Upper lobe of left lung (tissue), 6 donors: ENCODE measurements around the gene CHD9. TPM values are rescaled to one million over a fixed set of nuclear protein-coding genes. Genes with fewer than 3 reads are reported as not detected.

Experiments used
- ATAC-seq, 2 donors: fragments of 200-7000 bp; cut with Tn5 transposase; one replicate each; pipeline ENCODE4 v1.9.1; 2022; ENCODE audit warnings: mild to moderate bottlenecking in 2 of 2, moderate library complexity in 2 of 2; ENCODE audit not compliant: low FRiP score in 2 of 2
- DNase-seq, 2 donors: peaks; one replicate each; pipeline ENCODE4 v3.0.0-alpha.2; 2019 to 2020
- H3K27ac ChIP-seq, 4 donors: fragments of 200-600 bp; sonication (generic); one replicate each; pipeline ENCODE4 v1.5.1; 2016 to 2019
- H3K27me3 ChIP-seq, 4 donors: fragments of 200-600 bp; sonication (generic); one replicate each; pipeline ENCODE4 v1.5.1; 2017 to 2019
- H3K36me3 ChIP-seq, 4 donors: fragments of 200-600 bp; sonication (generic); one replicate each; pipeline ENCODE4 v1.5.1; 2016 to 2019
- H3K4me1 ChIP-seq, 4 donors: fragments of 200-600 bp; sonication (generic); one replicate each; pipeline ENCODE4 v1.5.1; 2018 to 2019
- H3K4me3 ChIP-seq, 4 donors: fragments of 200-600 bp; sonication (generic); one replicate each; pipeline ENCODE4 v1.5.1; 2017 to 2019; ENCODE audit warnings: mild to moderate bottlenecking in 2 of 4, moderate library complexity in 1 of 4
- H3K9me3 ChIP-seq, 4 donors: fragments of 200-600 bp; sonication (generic); one replicate each; pipeline ENCODE4 v1.5.1; 2018 to 2019
- EP300 ChIP-seq, 4 donors: sonication (generic); formaldehyde crosslinking; IDR thresholded peaks; one replicate each; pipeline ENCODE4 v1.5.1; 2017; ENCODE audit warnings: antibody characterized with exemption in 4 of 4, control low read depth in 2 of 4
- POLR2A ChIP-seq, 4 donors: fragments of 450-650 bp; IDR thresholded peaks; one replicate each; pipeline ENCODE4 v1.5.1; 2016 to 2017; ENCODE audit warnings: antibody characterized with exemption in 4 of 4, mild to moderate bottlenecking in 2 of 4
- POLR2AphosphoS5 ChIP-seq, 2 donors: sonication (generic); formaldehyde crosslinking; IDR thresholded peaks; one replicate each; pipeline ENCODE4 v1.5.1; 2017; ENCODE audit warnings: antibody characterized with exemption in 2 of 2
- WGBS, 2 donors: methylation state at CpG; one replicate each; pipeline ENCODE4 v1.1.5; 2017 to 2018; 5-methylcytosine and 5-hydroxymethylcytosine counted together
- total RNA-seq, 6 donors: library from RNA; depleted of rRNA in 4 of 6; stranded (reverse); fragments of >200 nt in 4 of 6; gene quantifications; one replicate each; pipeline versions ENCODE4 v1.1.0 to v1.2.1, GENCODE V29; 2016 to 2021
- TF ChIP-seq, protein P1 (sequence below), 6 experiments: fragments of 450-650 bp in 4 of 6; fragments of 200-600 bp in 2 of 6; sonication (generic) in 2 of 6; IDR thresholded peaks; one replicate each; pipeline ENCODE4 v1.5.1; 2016 to 2019; ENCODE audit warnings: antibody characterized with exemption in 6 of 6
- donor health status: DM: no; HTN: no; CAD: no; lungs with moderate emphysema.
- donor health status: DM: no; HTN: yes; CAD: no; lungs with severe emphysema.

The CHD9 gene
- total RNA-seq, 6 donors from 2014 or later: 55.6 to 98.8 (median 68.3) TPM

DNA sequence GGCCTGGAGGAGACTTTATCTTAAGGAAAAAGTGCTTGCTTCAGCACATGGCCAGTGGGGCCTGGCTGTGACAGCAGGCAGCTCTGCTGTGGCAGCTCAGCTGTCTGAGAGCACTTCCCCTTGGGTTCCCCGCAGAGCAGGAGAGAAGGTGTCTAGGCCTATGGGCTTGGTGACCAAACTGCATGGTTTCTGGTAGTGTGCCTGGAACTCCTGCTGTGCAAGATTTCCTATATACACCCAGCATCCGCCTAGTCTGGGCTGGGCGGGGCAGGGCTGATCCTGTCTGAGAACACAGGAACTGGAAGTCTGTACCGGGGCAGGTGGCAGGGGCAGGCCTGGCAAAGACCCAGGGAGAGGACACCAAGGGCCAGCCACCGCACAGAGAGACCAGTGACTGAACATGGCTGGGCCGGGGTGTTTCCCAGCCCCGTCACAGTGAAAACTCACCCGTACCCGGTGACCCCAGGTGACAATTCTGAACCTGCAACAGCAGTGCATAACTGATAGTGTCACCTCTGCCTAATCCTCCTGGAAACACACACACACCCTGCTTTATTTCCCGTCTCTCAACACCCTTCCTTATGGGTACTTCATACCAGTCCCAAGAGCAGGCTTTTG, 39.3 kb downstream of the CHD9 start:
- Histone ChIP-seq H3K9me3 (no peaks in the 10 kb centered on the region), H3K27ac (peak overlapping the region; percentile 82 to 94 (median 87)), H3K4me3 (peak overlapping the region in 1 of 4 donors; percentile 10), H3K27me3 (no peaks in the 10 kb centered on the region), H3K4me1 (peaks cover 72 to 91% (median 81%) of the 10 kb centered on the region in 4 donors), H3K36me3 (no peaks in the 10 kb centered on the region)
- TF ChIP-seq POLR2AphosphoS5 (IDR thresholded peaks at IDR 0.05) (peak; percentile 82 to 83), POLR2A (IDR thresholded peaks at IDR 0.05) (no peak), EP300 (IDR thresholded peaks at IDR 0.05) (peak in 1 of 4 donors; percentile 43)
- TF ChIP-seq, protein P1, sequence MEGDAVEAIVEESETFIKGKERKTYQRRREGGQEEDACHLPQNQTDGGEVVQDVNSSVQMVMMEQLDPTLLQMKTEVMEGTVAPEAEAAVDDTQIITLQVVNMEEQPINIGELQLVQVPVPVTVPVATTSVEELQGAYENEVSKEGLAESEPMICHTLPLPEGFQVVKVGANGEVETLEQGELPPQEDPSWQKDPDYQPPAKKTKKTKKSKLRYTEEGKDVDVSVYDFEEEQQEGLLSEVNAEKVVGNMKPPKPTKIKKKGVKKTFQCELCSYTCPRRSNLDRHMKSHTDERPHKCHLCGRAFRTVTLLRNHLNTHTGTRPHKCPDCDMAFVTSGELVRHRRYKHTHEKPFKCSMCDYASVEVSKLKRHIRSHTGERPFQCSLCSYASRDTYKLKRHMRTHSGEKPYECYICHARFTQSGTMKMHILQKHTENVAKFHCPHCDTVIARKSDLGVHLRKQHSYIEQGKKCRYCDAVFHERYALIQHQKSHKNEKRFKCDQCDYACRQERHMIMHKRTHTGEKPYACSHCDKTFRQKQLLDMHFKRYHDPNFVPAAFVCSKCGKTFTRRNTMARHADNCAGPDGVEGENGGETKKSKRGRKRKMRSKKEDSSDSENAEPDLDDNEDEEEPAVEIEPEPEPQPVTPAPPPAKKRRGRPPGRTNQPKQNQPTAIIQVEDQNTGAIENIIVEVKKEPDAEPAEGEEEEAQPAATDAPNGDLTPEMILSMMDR (IDR thresholded peaks at IDR 0.05): no peak
- ATAC-seq (peak in 1 of 2 donors; percentile 75), DNase-seq (peak; percentile 57 to 90)
- 19 to 33% methylated on average over 7 to 10 of the region's 10 CpGs for WGBS, 2 donors

DNA sequence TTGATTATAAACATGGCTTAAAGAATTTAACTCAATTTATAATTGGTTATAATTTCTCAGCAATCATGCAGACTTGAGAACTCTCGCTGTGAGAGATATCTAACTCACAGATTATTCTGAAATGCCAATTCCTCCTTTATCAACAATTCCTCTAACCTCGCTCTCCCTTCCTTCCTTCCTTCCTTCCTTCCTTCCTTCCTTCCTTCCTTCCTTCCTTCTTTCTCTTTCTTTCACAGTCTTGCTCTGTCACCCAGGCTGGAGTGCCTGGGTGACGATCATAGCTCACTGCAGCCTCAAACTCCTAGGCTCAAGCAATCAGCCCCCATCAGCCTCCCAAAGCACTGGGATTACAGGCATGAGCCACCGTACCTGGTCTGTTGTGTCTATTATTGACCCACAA, 42.4 kb downstream of the CHD9 start:
- H3K36me3 ChIP-seq: no peaks in the 10 kb centered on the region
- no peak for TF ChIP-seq EP300 (IDR thresholded peaks at IDR 0.05)
- TF ChIP-seq, protein P1 (IDR thresholded peaks at IDR 0.05): no peak
- TF ChIP-seq POLR2A (IDR thresholded peaks at IDR 0.05): no peak
- no peak for TF ChIP-seq POLR2AphosphoS5 (IDR thresholded peaks at IDR 0.05)
- 70 to 72% methylated on average over 4 of the region's 4 CpGs for WGBS, 2 donors
- H3K27ac ChIP-seq: peak overlapping the region; percentile 29 to 94 (median 91)
- H3K9me3 ChIP-seq: no peaks in the 10 kb centered on the region
- H3K4me1 ChIP-seq: peaks cover 66 to 91% (median 74%) of the 10 kb centered on the region in 4 donors
- no peak for ATAC-seq
- DNase-seq: no peak
- H3K27me3 ChIP-seq: no peaks in the 10 kb centered on the region
- no peak overlapping the region for H3K4me3 ChIP-seq

DNA sequence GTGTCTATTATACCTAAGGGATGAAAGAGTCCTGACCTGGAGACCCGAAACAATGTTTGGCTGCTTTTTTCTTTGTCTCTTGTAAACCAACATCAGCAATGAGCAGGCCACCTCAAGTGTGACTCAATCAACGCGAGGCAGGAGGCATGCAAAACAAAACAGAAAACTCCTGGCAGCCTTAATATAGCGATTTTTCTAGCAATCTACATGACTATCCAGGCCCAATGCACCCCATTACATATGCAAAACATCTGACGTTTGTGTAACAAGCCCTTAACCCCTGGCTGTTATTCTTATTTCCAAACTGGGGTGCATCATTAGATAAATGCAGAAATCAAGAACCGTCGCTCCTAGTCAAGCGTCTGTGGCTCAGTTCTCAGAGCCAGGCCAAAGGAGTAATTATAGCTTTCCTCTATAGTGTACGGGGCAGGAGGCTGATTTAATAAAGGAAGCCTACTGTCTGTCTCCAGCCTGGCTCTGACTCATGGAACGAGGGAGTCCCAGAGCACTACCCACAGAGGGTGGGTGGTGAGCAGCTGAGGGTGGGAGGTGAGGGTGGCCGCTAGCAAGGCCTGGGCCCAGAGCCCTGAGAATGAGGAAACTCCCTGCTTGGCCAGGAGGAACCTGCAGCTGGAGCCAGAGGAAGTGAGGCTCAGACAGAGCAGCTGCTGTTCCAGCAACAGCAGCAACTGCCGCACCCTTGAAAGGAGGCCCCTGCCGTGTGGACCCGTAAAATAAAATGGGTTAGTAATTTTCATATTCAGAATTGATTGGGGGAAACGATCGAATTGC, 43.9 kb downstream of the CHD9 start:
- Histone ChIP-seq H3K27me3 (no peaks in the 10 kb centered on the region), H3K4me1 (peaks cover 55 to 80% (median 60%) of the 10 kb centered on the region in 4 donors), H3K9me3 (no peaks in the 10 kb centered on the region), H3K4me3 (peak overlapping the region in 3 of 4 donors; percentile 34 to 50 (median 46)), H3K36me3 (no peaks in the 10 kb centered on the region), H3K27ac (peak overlapping the region; percentile 90 to 94 (median 92))
- 18 to 19% methylated on average over 14 to 16 of the region's 16 CpGs for whole genome bisulfite sequencing, 2 donors
- TF ChIP-seq POLR2A (IDR thresholded peaks at IDR 0.05): peak in 1 of 4 donors; percentile 43
- TF ChIP-seq, protein P1 (IDR thresholded peaks at IDR 0.05): no peak
- peak; percentile 65 to 79 for TF ChIP-seq POLR2AphosphoS5 (IDR thresholded peaks at IDR 0.05)
- TF ChIP-seq EP300 (IDR thresholded peaks at IDR 0.05): peak in 2 of 4 donors; percentile 18 to 48
- peak; percentile 85 to 93 for ATAC-seq
- DNase-seq: peak; percentile 54 to 90

DNA sequence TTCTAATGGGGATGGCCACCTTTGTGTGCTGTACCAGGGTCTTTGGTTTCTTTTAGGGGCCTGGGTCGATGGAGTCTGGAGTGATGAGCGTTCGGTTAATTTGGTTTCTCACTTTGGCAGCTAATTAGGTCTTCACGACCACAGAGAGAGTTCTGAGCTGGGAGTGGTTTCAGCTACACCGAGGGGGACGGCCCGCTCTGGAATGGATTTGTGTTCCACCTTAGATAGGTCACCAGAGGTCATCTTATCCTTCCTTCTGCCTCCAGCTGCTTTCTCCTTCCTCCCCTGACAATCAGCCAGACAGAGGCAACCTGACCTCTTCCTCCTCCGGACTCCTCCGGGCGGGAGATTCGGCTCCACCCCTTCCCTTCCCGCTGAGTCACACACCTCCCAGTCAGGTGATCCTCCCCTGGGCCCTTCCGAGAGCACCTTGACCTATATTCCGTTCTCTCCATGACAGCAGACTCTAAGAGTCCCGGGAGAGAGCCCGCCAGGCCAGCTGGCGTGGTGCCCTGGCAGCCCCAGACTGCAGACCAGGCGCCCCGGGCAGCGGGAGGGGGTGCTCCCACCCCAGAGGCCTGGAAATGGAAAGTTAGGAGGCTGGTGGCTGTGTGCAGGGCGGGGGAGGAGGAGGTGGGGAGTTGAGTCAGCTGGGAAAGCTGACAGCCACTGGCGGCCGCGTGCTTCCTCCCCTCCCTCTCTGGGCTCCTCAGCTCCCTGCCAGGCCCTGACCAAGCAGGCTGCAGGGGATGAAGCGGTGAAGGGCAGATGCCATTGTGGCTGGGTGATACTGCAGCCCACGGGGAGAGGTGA, 44.7 kb downstream of the CHD9 start:
- H3K36me3 ChIP-seq: no peaks in the 10 kb centered on the region
- H3K27ac ChIP-seq: peak overlapping the region; percentile 90 to 94 (median 92)
- H3K4me3 ChIP-seq: peak overlapping the region in 3 of 4 donors; percentile 34 to 50 (median 46)
- WGBS, 2 donors: 3% methylated on average over 21 to 26 of the region's 26 CpGs
- peak; percentile 56 to 83 for TF ChIP-seq POLR2AphosphoS5 (IDR thresholded peaks at IDR 0.05)
- TF ChIP-seq, protein P1 (IDR thresholded peaks at IDR 0.05): no peak
- peak in 2 of 4 donors; percentile 20 to 40 for TF ChIP-seq POLR2A (IDR thresholded peaks at IDR 0.05)
- TF ChIP-seq EP300 (IDR thresholded peaks at IDR 0.05): peak in 2 of 4 donors; percentile 58 to 62
- DNase-seq (peak; percentile 96 to 97), ATAC-seq (peak; percentile 91 to 96)
- no peaks in the 10 kb centered on the region for H3K9me3 ChIP-seq
- peaks cover 47 to 78% (median 54%) of the 10 kb centered on the region in 4 donors for H3K4me1 ChIP-seq
- H3K27me3 ChIP-seq: no peaks in the 10 kb centered on the region
